ENCODE measurements around the gene ASIC3.
"Not testable (repeated sequence)": the region's sequence is repeated elsewhere in the genome, so short reads cannot be mapped to it uniquely, and the experiment has no call there.

Gene ASIC3

DNA sequence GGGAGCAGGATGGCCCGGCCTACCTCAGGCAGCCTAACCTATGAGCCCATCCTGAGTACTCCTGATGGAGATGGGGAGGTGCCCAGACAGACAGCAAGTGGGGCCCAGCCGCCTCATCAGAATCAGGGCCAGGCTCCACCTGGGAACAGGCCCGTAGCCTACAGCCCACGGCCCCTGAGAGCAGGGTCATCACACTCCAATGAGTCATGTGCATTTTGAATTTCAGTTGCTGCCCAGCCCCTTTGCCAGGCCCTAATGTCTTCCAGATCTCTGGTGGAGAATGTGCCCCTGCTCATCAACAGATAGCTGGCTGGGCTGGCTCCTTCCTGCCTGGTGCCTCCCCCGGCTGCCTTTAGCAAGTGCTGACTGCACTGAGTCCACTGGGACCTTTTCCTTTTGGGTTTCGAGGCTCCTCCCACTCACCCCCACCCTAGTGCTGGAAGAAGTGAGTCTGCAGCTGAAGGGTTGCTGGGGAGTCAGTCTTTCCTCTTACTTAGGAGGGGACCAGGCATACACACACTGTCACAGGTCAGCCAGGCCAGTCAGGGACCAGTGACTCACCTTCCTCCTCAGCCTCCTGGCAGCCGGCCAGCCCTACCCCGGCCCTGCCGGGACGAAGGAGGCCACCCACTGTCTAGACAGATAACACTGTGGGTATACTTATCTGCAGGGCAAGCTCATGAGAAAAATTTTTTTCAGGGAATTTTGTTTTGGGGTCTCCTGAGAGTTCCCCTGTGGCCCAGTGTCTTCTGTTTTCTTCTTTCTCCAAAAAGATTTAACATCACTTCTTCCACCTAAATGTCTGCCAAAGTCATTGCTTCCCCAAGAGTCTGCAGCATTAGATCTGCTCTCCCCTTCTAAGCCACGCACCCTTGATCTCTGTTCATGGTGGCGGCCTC is 9.1 kb upstream of the ASIC3 start:
- in situ Hi-C loops (cut with MboI; ENCODE audit: low pct_unique_long_range_greater_than_20kb, low sequenced_read_pairs, unreplicated experiment): no loop called here
- TF ChIP-seq, protein P1, sequence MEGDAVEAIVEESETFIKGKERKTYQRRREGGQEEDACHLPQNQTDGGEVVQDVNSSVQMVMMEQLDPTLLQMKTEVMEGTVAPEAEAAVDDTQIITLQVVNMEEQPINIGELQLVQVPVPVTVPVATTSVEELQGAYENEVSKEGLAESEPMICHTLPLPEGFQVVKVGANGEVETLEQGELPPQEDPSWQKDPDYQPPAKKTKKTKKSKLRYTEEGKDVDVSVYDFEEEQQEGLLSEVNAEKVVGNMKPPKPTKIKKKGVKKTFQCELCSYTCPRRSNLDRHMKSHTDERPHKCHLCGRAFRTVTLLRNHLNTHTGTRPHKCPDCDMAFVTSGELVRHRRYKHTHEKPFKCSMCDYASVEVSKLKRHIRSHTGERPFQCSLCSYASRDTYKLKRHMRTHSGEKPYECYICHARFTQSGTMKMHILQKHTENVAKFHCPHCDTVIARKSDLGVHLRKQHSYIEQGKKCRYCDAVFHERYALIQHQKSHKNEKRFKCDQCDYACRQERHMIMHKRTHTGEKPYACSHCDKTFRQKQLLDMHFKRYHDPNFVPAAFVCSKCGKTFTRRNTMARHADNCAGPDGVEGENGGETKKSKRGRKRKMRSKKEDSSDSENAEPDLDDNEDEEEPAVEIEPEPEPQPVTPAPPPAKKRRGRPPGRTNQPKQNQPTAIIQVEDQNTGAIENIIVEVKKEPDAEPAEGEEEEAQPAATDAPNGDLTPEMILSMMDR (IDR thresholded peaks at IDR 0.05; ENCODE audit: extremely low read depth, insufficient read depth, missing control alignments): no peak
- no peak for DNase-seq (ENCODE audit: low spot score)

DNA sequence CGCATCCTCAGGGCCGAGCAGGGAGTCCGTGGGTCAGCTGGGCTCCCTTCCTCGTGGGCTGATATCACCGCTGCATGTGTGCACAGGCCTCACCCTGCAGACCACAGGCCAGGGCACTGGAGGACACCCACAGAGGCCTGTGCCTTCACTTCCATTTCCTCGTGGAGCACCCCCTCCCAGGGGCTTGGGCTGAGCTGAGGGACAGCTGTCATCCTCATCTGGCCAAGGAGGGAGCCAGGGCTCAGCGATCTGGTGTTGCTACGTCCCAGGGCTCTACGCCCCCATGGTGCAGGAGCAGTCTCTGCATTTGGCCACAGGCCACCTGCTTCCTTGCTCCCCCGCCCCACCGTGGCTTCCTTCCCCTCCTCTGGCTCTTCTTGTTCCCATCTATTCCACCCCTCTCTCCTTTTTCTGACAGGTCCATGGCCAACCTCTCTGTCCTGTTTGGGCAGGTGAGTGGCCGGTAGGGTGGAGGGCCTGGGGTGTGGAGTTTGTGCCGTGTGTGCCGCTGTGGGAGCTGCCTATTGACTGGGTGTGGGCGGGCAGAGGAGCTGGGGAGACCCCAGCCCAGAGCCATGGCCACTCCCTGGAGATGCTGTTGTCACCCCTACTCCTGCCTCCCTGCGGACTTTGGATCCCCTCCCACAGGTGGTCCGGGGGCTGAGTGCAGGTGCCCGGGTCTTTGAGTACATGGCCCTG is 8.3 kb upstream of the ASIC3 start:
- no peak for DNase-seq (ENCODE audit: low spot score)
- TF ChIP-seq, protein P1 (IDR thresholded peaks at IDR 0.05; ENCODE audit: extremely low read depth, insufficient read depth, missing control alignments): no peak
- in situ Hi-C loops (cut with MboI; ENCODE audit: low pct_unique_long_range_greater_than_20kb, low sequenced_read_pairs, unreplicated experiment): no loop called here

DNA sequence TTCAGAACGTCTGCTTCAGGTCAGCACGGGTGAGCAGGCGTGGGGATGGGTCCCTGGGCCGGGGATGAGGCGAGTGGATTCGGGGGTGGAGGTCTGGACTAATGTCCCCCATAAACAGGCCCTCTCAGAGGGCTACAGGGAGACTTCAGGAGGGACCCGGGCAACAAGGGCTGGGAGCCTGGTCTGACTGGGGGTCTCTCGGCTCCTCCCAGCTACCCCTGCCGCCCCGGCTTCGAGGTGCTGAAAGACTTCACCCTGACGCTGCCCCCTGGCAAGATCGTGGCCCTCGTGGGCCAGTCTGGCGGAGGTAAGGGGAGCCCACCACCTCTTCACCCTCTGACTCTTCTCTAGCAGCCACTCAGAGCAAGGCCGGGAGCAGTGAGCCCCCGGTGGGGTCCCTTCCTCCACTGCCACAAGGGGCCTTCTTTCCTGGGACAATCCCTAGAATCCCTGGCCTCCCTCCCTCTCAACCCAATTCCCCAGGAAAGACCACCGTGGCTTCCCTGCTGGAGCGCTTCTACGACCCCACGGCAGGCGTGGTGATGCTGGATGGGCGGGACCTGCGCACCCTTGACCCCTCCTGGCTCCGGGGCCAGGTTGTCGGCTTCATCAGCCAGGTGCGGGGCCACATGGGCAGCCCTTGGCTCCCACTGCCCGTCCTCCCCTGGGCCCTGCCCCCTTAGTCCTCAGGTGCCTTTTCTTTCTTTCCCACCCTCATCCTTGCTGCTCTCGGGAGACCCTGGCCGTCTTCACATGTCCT is 7.5 kb upstream of the ASIC3 start:
- DNase-seq (ENCODE audit: low spot score): no peak
- TF ChIP-seq, protein P1 (IDR thresholded peaks at IDR 0.05; ENCODE audit: extremely low read depth, insufficient read depth, missing control alignments): no peak
- in situ Hi-C loops (cut with MboI; ENCODE audit: low pct_unique_long_range_greater_than_20kb, low sequenced_read_pairs, unreplicated experiment): no loop called here

DNA sequence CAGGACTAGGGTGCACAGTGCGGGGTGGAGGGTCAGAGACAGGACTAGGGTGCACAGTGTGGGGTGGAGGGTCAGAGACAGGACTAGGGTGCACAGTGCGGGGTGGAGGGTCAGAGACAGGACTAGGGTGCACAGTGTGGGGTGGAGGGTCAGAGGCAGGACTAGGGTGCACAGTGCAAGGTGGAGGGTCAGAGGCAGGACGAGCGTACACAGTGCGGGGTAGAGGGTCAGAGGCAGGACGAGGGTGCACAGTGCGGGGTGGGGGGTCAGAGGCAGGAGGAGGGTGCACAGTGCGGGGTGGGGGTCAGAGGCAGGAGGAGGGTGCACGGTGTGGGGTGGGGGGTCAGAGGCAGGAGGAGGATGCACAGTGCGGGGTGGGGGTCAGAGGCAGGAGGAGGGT is 4.9 kb upstream of the ASIC3 start:
- in situ Hi-C loops (cut with MboI; ENCODE audit: low pct_unique_long_range_greater_than_20kb, low sequenced_read_pairs, unreplicated experiment); DNase-seq (ENCODE audit: low spot score): not testable (repeated sequence)

GRCh38 chr7:151043959-151044358 is 4.4 kb upstream of the ASIC3 start:
- no peak for DNase-seq (ENCODE audit: low spot score)
- TF ChIP-seq, protein P1 (IDR thresholded peaks at IDR 0.05; ENCODE audit: extremely low read depth, insufficient read depth, missing control alignments): no peak
- in situ Hi-C loops (cut with MboI; ENCODE audit: low pct_unique_long_range_greater_than_20kb, low sequenced_read_pairs, unreplicated experiment): no loop called here

DNA sequence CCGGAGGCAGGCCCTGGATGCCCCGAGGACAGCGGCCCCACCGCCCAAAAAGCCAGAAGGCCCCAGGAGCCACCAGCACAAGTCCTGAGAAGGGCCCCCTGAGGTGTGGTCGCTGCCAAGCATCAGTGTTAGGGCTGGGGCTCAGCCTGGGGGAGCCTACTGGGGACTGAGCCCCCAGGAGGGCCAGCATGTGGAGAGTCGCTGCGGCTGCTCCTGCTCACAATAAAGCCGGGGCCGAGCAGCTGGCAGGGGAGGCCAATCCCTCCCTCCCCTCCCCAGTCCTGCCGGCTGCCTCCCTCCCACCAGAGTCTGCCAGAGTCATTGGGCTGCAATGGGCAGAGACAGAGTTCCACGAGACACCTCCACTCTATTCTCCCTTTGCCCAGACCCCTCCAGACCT is 3.1 kb upstream of the ASIC3 start:
- TF ChIP-seq, protein P1 (IDR thresholded peaks at IDR 0.05; ENCODE audit: extremely low read depth, insufficient read depth, missing control alignments): no peak
- DNase-seq (ENCODE audit: low spot score): no peak
- in situ Hi-C loops (cut with MboI; ENCODE audit: low pct_unique_long_range_greater_than_20kb, low sequenced_read_pairs, unreplicated experiment): no loop called here

Measured in GM13977 (cell line).